Pancreas (tissue), 10 donors: ENCODE data around the gene ZBTB20. TPM values are rescaled to one million over a fixed set of nuclear protein-coding genes. Genes with fewer than 3 reads are reported as not detected.

Experiments
- ATAC-seq, 4 donors: fragments of 200-7000 bp; cut with Tn5 transposase; one replicate each; pipeline versions ENCODE4 v1.8.0 to v1.9.1; 2020; ENCODE audit warnings: mild to moderate bottlenecking in 4 of 4, moderate library complexity in 4 of 4
- DNase-seq, 6 donors: peaks; one replicate each; pipeline ENCODE4 v3.0.0-alpha.2; 2020
- FAIRE-seq: peaks from 2 replicates; lab custom pipeline; 2012; peaks lifted over from hg19 to GRCh38; lab: Jason Lieb, UNC
- H3K27ac ChIP-seq, 4 donors: fragments of 200-600 bp; sonication (generic); 1 replicate in 3 of 4; 2 replicates in 1 of 4; pipeline versions ENCODE4 v1.5.0 to v1.8.0; 2020
- H3K27me3 ChIP-seq, 4 donors: fragments of 200-600 bp; one replicate each; pipeline ENCODE4 v1.8.0; 2021
- H3K36me3 ChIP-seq, 3 donors: fragments of 200-600 bp; sonication (generic) in 1 of 3; one replicate each; pipeline versions ENCODE4 v1.5.0 to v1.8.0; 2020 to 2021
- H3K4me1 ChIP-seq, 3 donors: fragments of 200-600 bp; one replicate each; pipeline ENCODE4 v1.8.0; 2021
- H3K4me3 ChIP-seq, 4 donors: fragments of 200-600 bp; sonication (generic) in 2 of 4; one replicate each; pipeline versions ENCODE4 v1.5.0 to v1.8.0; 2020 to 2021
- H3K9me3 ChIP-seq, 4 donors: fragments of 200-600 bp; one replicate each; pipeline ENCODE4 v1.8.0; 2021
- WGBS, 2 donors: extraction: QIAGEN DNeasy Blood & Tissue Kit; methylation state at CpG; one replicate each; pipeline ENCODE4 v1.1.7; 2013; 5-methylcytosine and 5-hydroxymethylcytosine counted together
- intact Hi-C, 3 donors: fragments of 100-400 bp; cut with DNase I; formaldehyde crosslinking; loops; one replicate each; pipeline versions ENCODE4 v1.11.1 to v1.14.2; 2022
- polyA plus RNA-seq, 2 donors: library from polyadenylated mRNA; stranded (reverse); fragments of 200-250 nt; gene quantifications; one replicate each; pipeline ENCODE4 v1.2.3, GENCODE V29; 2013
- total RNA-seq, 6 donors: library from RNA; stranded (reverse); fragmentation: NEBNext Ultra II Directional in 4 of 6; extraction: Animal tissue kit (Norgen Biotek cat#: 25700) in 4 of 6; gene quantifications; one replicate each; pipeline versions ENCODE4 v1.2.1 to v1.2.4, GENCODE V29; 2021 to 2023
- TF ChIP-seq, protein P1 (sequence below), 4 donors: fragments of 200-600 bp; sonication (generic) in 3 of 4; IDR thresholded peaks; one replicate each; pipeline versions ENCODE4 v1.5.0 to v1.8.0; 2021; ENCODE audit warnings: antibody characterized with exemption in 4 of 4
- donor health status: healthy with polysubstance abuse.
- donor health status: DM: no; HTN: no; CAD: no; lungs with moderate emphysema.
- donor health status: DM: no; HTN: no; CAD: no.
- donor health status: control.
- donor health status: control.
- donor health status: Bipolar disorder and iron deficiency.
- donor health status: DM: yes; HTN: yes; CAD: no.
- donor health status: DM: no; HTN: no; CAD: no.
- donor health status: DM: no; HTN: no; CAD: no.
- donor health status: DM: yes; HTN: yes; CAD: no.

ZBTB20 gene
- total and polyA plus RNA-seq, 8 donors = 1.3 to 81.5 (median 43.7) TPM

DNA sequence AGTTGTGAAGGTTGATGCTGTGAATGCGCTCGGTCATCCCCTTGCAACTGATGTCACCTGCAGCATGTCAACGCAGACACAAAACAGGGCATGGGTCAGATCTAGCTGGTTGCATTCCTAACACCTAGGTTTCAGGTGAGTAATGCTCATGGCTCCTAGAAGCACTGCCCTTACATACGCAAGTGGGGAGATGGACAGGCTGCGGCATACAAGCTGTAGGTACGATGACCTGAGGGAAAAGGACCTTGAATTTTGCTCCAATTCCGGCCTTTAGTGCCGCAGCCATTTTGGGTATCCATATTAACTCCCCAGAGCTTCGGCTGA, 795.3 kb downstream of the ZBTB20 start:
- no peak for DNase-seq
- H3K27ac ChIP-seq = no peak overlapping the region
- intact Hi-C loops = no loop called here
- peaks cover 0 to 30% (median 17%) of the 10 kb centered on the region in 3 donors for H3K36me3 ChIP-seq
- H3K9me3 ChIP-seq = no peaks in the 10 kb centered on the region
- WGBS, 2 donors = 98 to 99% methylated on average over 9 of the region's 9 CpGs
- H3K4me3 ChIP-seq = no peak overlapping the region
- no peaks in the 10 kb centered on the region for H3K4me1 ChIP-seq
- no peaks in the 10 kb centered on the region for H3K27me3 ChIP-seq
- FAIRE-seq = no peak
- ATAC-seq = peak in 1 of 4 donors; percentile 12
- TF ChIP-seq, protein P1, sequence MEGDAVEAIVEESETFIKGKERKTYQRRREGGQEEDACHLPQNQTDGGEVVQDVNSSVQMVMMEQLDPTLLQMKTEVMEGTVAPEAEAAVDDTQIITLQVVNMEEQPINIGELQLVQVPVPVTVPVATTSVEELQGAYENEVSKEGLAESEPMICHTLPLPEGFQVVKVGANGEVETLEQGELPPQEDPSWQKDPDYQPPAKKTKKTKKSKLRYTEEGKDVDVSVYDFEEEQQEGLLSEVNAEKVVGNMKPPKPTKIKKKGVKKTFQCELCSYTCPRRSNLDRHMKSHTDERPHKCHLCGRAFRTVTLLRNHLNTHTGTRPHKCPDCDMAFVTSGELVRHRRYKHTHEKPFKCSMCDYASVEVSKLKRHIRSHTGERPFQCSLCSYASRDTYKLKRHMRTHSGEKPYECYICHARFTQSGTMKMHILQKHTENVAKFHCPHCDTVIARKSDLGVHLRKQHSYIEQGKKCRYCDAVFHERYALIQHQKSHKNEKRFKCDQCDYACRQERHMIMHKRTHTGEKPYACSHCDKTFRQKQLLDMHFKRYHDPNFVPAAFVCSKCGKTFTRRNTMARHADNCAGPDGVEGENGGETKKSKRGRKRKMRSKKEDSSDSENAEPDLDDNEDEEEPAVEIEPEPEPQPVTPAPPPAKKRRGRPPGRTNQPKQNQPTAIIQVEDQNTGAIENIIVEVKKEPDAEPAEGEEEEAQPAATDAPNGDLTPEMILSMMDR (IDR thresholded peaks at IDR 0.05) = no peak

DNA sequence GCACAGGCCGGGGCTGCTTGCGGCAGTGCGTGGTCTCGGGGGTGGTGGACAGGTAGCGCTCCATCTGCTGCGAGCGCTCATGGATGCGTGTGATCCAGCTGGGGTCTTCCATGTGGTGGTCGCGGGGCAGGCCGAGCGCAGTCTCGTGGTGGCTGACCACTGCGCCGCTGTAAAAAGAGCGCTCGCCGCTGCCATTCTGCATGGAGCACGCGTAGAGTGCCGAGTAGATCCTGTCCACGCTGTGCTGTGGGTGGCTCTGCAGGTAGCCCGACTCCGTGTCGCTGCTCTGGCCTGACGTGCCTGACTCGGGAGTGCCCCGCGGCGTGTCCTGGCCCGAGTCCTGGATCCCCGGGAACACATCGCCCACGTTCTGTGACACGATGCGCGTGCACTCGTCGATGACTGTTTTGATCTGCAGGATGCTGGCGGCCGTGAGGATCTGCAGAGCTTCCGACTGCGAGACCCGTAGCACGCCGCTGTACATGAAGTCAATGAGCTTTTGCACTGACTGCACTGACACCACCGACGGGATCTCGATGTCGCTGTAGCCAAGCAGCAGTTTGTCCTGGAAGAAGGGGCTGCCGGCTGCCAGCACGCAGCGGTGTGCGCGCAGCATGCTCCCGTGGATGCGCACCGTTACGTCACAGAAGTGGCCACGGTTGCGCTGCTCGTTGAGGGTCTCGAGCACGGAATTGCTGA, 795.8 kb downstream of the ZBTB20 start:
- ATAC-seq (peak in 1 of 4 donors; percentile 30), DNase-seq (peak in 3 of 6 donors; percentile 23 to 61 (median 50)), FAIRE-seq (no peak)
- Histone ChIP-seq H3K4me1 (no peaks in the 10 kb centered on the region), H3K9me3 (no peaks in the 10 kb centered on the region), H3K27ac (no peak overlapping the region), H3K36me3 (peaks cover 0 to 30% (median 16%) of the 10 kb centered on the region in 3 donors), H3K4me3 (no peak overlapping the region), H3K27me3 (no peaks in the 10 kb centered on the region)
- TF ChIP-seq, protein P1 (IDR thresholded peaks at IDR 0.05) = no peak
- WGBS, 2 donors = 98 to 99% methylated on average over 64 of the region's 64 CpGs
- intact Hi-C loops = no loop called here

DNA sequence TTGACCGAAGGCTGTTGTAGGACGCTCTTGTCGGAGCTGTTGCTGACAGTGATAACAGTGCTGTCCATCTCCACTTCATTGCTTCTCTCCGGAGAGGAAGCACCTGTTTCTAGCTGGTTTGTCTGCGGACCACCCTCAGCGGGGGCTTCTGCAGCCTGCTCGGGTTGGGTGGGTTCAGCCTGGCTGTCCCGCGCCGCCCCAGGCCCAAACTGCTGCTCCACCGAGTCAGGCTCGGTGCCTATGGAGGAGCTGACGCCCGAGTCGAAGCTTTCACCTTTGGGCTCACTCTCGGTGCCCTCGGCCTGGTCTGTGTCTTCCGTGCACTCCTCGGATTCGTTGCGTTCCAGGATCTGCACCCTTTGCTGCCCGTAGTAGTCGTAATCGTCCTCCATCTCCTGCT, 796.4 kb downstream of the ZBTB20 start:
- H3K27ac ChIP-seq = no peak overlapping the region
- no peak overlapping the region for H3K4me3 ChIP-seq
- no peaks in the 10 kb centered on the region for H3K27me3 ChIP-seq
- ATAC-seq (no peak), FAIRE-seq (no peak), DNase-seq (peak in 1 of 6 donors; percentile 49)
- H3K4me1 ChIP-seq = no peaks in the 10 kb centered on the region
- H3K36me3 ChIP-seq = peaks cover 0 to 30% (median 15%) of the 10 kb centered on the region in 3 donors
- 96 to 99% methylated on average over 24 of the region's 24 CpGs for WGBS, 2 donors
- no peaks in the 10 kb centered on the region for H3K9me3 ChIP-seq
- TF ChIP-seq, protein P1 (IDR thresholded peaks at IDR 0.05) = no peak
- intact Hi-C loops = no loop called here

DNA sequence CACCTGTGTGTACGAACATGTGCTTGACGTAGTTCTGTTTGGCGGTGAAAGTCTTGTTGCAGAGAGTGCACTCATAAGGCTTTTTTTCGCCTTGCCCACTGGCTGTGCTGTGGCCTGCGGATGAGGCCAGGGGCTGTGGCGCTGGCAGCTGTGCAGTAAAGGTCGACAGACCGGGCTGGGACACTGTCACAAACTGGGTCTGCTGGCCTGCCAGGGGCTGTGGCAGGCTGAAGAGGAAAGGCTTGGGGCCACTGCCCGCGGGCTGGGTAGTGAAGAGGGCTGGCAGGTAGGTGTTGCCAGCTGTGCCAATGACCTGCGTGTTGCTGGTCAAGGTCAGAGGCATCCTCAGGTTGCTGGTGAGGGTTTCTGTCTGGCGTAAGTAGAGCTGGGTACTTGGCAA, 796.8 kb downstream of the ZBTB20 start:
- Histone ChIP-seq H3K36me3 (peaks cover 0 to 30% (median 16%) of the 10 kb centered on the region in 3 donors), H3K4me1 (no peaks in the 10 kb centered on the region), H3K27me3 (no peaks in the 10 kb centered on the region), H3K27ac (no peak overlapping the region), H3K9me3 (no peaks in the 10 kb centered on the region), H3K4me3 (no peak overlapping the region)
- 95 to 99% methylated on average over 12 of the region's 12 CpGs for WGBS, 2 donors
- TF ChIP-seq, protein P1 (IDR thresholded peaks at IDR 0.05) = no peak
- intact Hi-C loops = no loop called here
- no peak for FAIRE-seq
- ATAC-seq = no peak
- peak in 2 of 6 donors; percentile 21 to 59 for DNase-seq

DNA sequence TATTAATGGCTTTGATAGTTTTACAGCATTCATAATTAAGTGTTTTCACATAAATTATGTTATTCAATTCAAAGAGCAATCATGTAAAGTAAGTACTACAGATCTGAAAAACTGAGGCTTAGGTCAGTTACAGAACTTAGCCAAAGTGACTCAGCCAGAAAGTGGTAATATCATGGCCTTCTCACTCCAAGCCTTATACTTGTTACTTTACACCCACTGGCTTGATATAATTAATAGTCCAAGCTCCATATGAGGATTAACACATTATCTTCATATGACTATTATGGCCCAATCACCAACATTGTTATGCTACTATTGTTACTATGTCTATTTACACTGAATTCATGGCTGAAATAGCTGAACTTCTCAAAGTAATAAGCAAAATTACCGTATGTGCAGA, 802.6 kb downstream of the ZBTB20 start:
- no peak overlapping the region for H3K27ac ChIP-seq
- intact Hi-C loops = no loop called here
- no peak for FAIRE-seq
- 88 to 93% methylated on average over 1 of the region's 1 CpG for WGBS, 2 donors
- peaks cover 0 to 11% (median 4%) of the 10 kb centered on the region in 3 donors for H3K36me3 ChIP-seq
- no peak overlapping the region for H3K4me3 ChIP-seq
- TF ChIP-seq, protein P1 (IDR thresholded peaks at IDR 0.05) = no peak
- no peaks in the 10 kb centered on the region for H3K27me3 ChIP-seq
- H3K9me3 ChIP-seq = no peaks in the 10 kb centered on the region
- H3K4me1 ChIP-seq = no peaks in the 10 kb centered on the region
- no peak for DNase-seq
- no peak for ATAC-seq
